Endothelial cell of umbilical vein (primary cell): Measurements from ENCODE around the gene LRTM2.

ENCODE experiments used
- POLR2A ChIP-seq: IDR thresholded peaks from 2 replicates; pipeline ENCODE4 v1.6.1; 2012; ENCODE audit warnings: low read depth, mild to moderate bottlenecking, control low read depth, low read length
- POLR2AphosphoS5 ChIP-seq: IDR thresholded peaks from 2 replicates; pipeline ENCODE4 v1.6.1; 2012; ENCODE audit warnings: low read depth, mild to moderate bottlenecking, control low read depth, low read length, moderate library complexity; ENCODE audit not compliant: insufficient read depth
- TF ChIP-seq, protein P1 (sequence below), 2 donors: IDR thresholded peaks; 1 replicate in 1 of 2; 2 replicates in 1 of 2; pipeline ENCODE4 v1.5.1; 2011; ENCODE audit warnings: low read length in 2 of 2, mild to moderate bottlenecking in 2 of 2, moderate library complexity in 2 of 2, control low read depth in 1 of 2, inconsistent platforms in 1 of 2, low read depth in 1 of 2; ENCODE audit not compliant: insufficient read depth in 1 of 2; ENCODE audit errors: extremely low read depth in 1 of 2

DNA sequence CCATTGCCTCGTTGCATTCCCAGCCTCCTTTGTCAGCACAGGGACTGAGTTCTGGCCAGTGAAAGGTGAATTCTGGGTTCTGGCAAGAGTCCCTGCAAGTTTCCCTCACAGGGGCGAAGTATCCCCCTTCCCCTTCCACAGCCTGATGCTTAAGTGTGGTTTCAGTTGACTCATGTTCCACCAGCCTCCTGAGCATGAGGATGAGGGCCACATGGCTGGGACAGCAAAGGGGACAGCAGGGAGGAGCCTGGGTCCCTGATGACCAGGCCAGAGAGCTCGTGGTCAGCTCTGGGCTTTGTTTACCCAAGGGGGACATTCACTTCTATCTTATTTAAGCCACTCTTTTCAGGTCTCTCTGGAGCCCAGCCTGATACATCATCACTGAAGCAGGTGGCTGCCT is 61.6 kb downstream of the LRTM2 start:
- TF ChIP-seq, protein P1, sequence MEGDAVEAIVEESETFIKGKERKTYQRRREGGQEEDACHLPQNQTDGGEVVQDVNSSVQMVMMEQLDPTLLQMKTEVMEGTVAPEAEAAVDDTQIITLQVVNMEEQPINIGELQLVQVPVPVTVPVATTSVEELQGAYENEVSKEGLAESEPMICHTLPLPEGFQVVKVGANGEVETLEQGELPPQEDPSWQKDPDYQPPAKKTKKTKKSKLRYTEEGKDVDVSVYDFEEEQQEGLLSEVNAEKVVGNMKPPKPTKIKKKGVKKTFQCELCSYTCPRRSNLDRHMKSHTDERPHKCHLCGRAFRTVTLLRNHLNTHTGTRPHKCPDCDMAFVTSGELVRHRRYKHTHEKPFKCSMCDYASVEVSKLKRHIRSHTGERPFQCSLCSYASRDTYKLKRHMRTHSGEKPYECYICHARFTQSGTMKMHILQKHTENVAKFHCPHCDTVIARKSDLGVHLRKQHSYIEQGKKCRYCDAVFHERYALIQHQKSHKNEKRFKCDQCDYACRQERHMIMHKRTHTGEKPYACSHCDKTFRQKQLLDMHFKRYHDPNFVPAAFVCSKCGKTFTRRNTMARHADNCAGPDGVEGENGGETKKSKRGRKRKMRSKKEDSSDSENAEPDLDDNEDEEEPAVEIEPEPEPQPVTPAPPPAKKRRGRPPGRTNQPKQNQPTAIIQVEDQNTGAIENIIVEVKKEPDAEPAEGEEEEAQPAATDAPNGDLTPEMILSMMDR (IDR thresholded peaks at IDR 0.05; ENCODE audit: extremely low read depth in 1 of 2, insufficient read depth in 1 of 2, low read depth in 1 of 2, low read length in 2 of 2): no peak
- no peak for TF ChIP-seq POLR2AphosphoS5
- no peak for TF ChIP-seq POLR2A
